Measurements from ENCODE around the gene GNG3.
"Not testable (repeated sequence)": the region's sequence is repeated elsewhere in the genome, so short reads cannot be mapped to it uniquely, and the experiment has no call there.

Gene GNG3

DNA sequence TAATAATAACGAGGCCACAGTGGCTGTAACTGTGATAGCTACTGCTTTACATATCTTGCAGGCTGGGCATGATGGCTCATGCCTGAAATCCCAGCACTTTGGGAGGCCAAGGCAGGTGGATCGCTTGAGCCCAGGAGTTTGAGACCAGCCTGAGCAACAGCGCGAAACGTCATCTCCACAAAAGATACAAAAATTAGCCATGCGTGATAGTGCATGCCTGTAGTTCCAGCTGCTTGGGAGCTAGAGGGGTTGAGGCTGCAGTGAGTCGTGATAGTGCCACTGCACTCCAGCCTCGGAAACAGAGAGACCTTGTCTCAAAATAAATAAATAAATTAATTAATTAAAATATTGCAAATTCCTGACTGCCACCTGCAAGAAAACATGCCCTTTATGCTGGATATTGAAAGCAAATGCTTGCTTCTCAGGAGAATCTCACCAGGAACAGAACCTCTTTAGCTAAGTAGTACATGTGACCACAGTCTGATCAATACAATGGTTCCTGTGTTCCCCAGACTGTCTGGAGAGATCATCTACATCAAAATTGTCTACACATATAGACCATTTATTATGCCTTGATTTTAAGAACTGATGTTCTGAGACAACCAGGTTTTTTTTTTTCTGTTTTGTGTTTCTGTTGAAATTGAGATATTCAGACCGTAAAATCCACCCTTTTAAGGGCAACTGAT lies 40.1 kb downstream of the GNG3 start:
- Histone ChIP-seq H3K23ac (ENCODE audit: low read length in 2 of 2) (no peak overlapping the region), H3K36me3 (ENCODE audit: control insufficient read depth in 1 of 2, insufficient read depth in 2 of 2, low read depth in 1 of 2, low read length in 2 of 2) (peaks cover 9 to 28% of the 10 kb centered on the region in 2 experiments), H3K27me3 (ENCODE audit: control insufficient read depth in 1 of 2, insufficient read depth in 1 of 2, low read length in 2 of 2) (no peaks in the 10 kb centered on the region), H3K27ac (ENCODE audit: low read length, poor library complexity, severe bottlenecking) (no peak overlapping the region), H3K9ac (ENCODE audit: low read length) (no peak overlapping the region), H3K4ac (ENCODE audit: low read depth in 1 of 2, low read length in 2 of 2) (no peak overlapping the region), H3K9me3 (ENCODE audit: control insufficient read depth, low read length) (no peaks in the 10 kb centered on the region), H2BK120ac (ENCODE audit: low read depth, low read length) (no peak overlapping the region), H4K8ac (ENCODE audit: low read length) (no peak overlapping the region), H3K4me1 (ENCODE audit: control insufficient read depth, insufficient read depth, low read depth, low read length) (peaks cover 6% of the 10 kb centered on the region), H2BK5ac (ENCODE audit: low read depth, low read length, poor library complexity, severe bottlenecking) (no peak overlapping the region), H2BK12ac (ENCODE audit: low read length in 2 of 2) (no peak overlapping the region), H3K79me1 (replicated peaks; ENCODE audit: low read length, poor library complexity, severe bottlenecking) (peaks cover 13% of the 10 kb centered on the region), H2BK15ac (ENCODE audit: low read depth, poor library complexity, severe bottlenecking) (no peak overlapping the region), H3K4me3 (ENCODE audit: insufficient read depth in 1 of 2, low read depth in 1 of 2, low read length in 2 of 2) (no peak overlapping the region), H3K18ac (ENCODE audit: low read depth in 1 of 2, low read length in 2 of 2) (no peak overlapping the region), H2AFZ (ENCODE audit: low read depth, low read length) (no peak overlapping the region), H3K4me2 (ENCODE audit: low read length, poor library complexity, severe bottlenecking) (no peak overlapping the region), H3K14ac (ENCODE audit: low read length in 2 of 2) (no peak overlapping the region), H2AK5ac (ENCODE audit: low read length, severe bottlenecking) (no peak overlapping the region), H4K91ac (ENCODE audit: low read length) (no peak overlapping the region)
- WGBS: 99% methylated on average over 6 of the region's 9 CpGs
- DNase-seq: no peak

DNA sequence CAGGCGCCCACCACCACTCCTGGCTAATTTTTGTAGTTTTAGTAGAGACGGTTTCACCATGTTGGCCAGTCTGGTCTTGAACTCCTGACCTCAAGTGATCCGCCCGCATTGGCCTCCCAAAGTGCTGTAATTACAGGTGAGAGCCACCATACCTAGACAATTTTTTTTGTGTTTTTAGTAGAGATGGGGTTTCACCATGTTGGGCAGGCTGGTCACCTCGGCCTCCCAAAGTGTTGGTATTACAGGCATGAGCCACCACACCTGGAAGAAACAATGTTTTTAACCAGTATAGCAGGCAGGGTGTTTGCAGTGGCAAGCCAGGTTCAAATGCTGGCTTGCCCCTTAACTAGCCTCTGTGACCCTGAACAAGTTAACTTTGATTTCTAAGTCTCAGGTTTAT lies 42.5 kb downstream of the GNG3 start:
- H2BK15ac ChIP-seq (ENCODE audit: low read depth, poor library complexity, severe bottlenecking); H4K91ac ChIP-seq (ENCODE audit: low read length); H3K27ac ChIP-seq (ENCODE audit: low read length, poor library complexity, severe bottlenecking); H3K4ac ChIP-seq (ENCODE audit: low read depth in 1 of 2, low read length in 2 of 2); H3K18ac ChIP-seq (ENCODE audit: low read depth in 1 of 2, low read length in 2 of 2); H4K8ac ChIP-seq (ENCODE audit: low read length); H3K27me3 ChIP-seq (ENCODE audit: control insufficient read depth in 1 of 2, insufficient read depth in 1 of 2, low read length in 2 of 2); H3K9ac ChIP-seq (ENCODE audit: low read length); H3K9me3 ChIP-seq (ENCODE audit: control insufficient read depth, low read length); H2BK120ac ChIP-seq (ENCODE audit: low read depth, low read length); H2AFZ ChIP-seq (ENCODE audit: low read depth, low read length); H2AK5ac ChIP-seq (ENCODE audit: low read length, severe bottlenecking); H2BK12ac ChIP-seq (ENCODE audit: low read length in 2 of 2); H3K14ac ChIP-seq (ENCODE audit: low read length in 2 of 2); H3K23ac ChIP-seq (ENCODE audit: low read length in 2 of 2); DNase-seq; H3K4me2 ChIP-seq (ENCODE audit: low read length, poor library complexity, severe bottlenecking); H2BK5ac ChIP-seq (ENCODE audit: low read depth, low read length, poor library complexity, severe bottlenecking); H3K4me3 ChIP-seq (ENCODE audit: insufficient read depth in 1 of 2, low read depth in 1 of 2, low read length in 2 of 2): not testable (repeated sequence)
- Histone ChIP-seq H3K79me1 (replicated peaks; ENCODE audit: low read length, poor library complexity, severe bottlenecking) (peaks cover 23% of the 10 kb centered on the region), H3K36me3 (ENCODE audit: control insufficient read depth in 1 of 2, insufficient read depth in 2 of 2, low read depth in 1 of 2, low read length in 2 of 2) (peaks cover 16 to 33% of the 10 kb centered on the region in 2 experiments), H3K4me1 (ENCODE audit: control insufficient read depth, insufficient read depth, low read depth, low read length) (peaks cover 16% of the 10 kb centered on the region)
- WGBS: 96% methylated on average over 5 of the region's 5 CpGs

DNA sequence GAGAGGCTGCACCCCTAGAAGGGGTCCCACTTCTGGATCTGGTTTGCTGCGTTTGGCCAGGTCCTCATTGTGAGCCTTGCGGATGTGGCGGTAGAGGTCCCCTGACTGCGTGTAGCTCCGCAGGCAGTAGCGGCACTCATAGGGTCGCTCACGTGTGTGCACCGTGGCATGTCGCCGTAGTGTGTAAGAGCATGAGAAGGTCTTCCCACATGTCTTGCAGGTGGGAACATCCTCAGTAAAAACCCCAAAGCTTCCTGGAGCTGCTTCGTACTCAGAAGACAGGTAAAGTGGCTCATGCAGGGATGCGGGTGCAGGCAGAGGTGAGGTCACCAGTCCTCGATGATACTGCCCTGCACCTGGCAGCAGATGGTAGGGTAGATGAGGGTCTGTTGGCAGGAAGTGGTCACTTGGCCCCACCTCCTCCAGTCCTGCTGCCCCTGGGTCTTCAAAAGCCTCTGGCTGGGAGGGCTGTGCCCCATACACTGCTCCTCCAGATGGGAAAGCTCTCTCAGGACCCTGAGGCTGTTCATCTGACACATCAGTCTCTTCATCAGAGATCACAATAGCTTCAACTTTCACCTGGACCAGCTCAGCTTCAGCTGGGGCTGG lies 44.8 kb downstream of the GNG3 start:
- no peak overlapping the region for H2BK120ac ChIP-seq (ENCODE audit: low read depth, low read length)
- no peak overlapping the region for H3K27ac ChIP-seq (ENCODE audit: low read length, poor library complexity, severe bottlenecking)
- H3K4me1 ChIP-seq (ENCODE audit: control insufficient read depth, insufficient read depth, low read depth, low read length): peaks cover 14% of the 10 kb centered on the region
- H4K91ac ChIP-seq (ENCODE audit: low read length): peak overlapping the region; percentile 16
- H3K36me3 ChIP-seq (ENCODE audit: control insufficient read depth in 1 of 2, insufficient read depth in 2 of 2, low read depth in 1 of 2, low read length in 2 of 2): peaks cover 16 to 33% of the 10 kb centered on the region in 2 experiments
- H2BK5ac ChIP-seq (ENCODE audit: low read depth, low read length, poor library complexity, severe bottlenecking): no peak overlapping the region
- no peak overlapping the region for H3K4me3 ChIP-seq (ENCODE audit: insufficient read depth in 1 of 2, low read depth in 1 of 2, low read length in 2 of 2)
- no peaks in the 10 kb centered on the region for H3K9me3 ChIP-seq (ENCODE audit: control insufficient read depth, low read length)
- H2AK5ac ChIP-seq (ENCODE audit: low read length, severe bottlenecking): no peak overlapping the region
- no peak overlapping the region for H3K14ac ChIP-seq (ENCODE audit: low read length in 2 of 2)
- no peak overlapping the region for H2BK15ac ChIP-seq (ENCODE audit: low read depth, poor library complexity, severe bottlenecking)
- H3K4ac ChIP-seq (ENCODE audit: low read depth in 1 of 2, low read length in 2 of 2): no peak overlapping the region
- no peak overlapping the region for H2AFZ ChIP-seq (ENCODE audit: low read depth, low read length)
- no peak overlapping the region for H3K23ac ChIP-seq (ENCODE audit: low read length in 2 of 2)
- H3K9ac ChIP-seq (ENCODE audit: low read length): no peak overlapping the region
- peaks cover 23% of the 10 kb centered on the region for H3K79me1 ChIP-seq (replicated peaks; ENCODE audit: low read length, poor library complexity, severe bottlenecking)
- H2BK12ac ChIP-seq (ENCODE audit: low read length in 2 of 2): no peak overlapping the region
- DNase-seq: no peak
- WGBS: 96% methylated on average over 14 of the region's 14 CpGs
- no peak overlapping the region for H3K18ac ChIP-seq (ENCODE audit: low read depth in 1 of 2, low read length in 2 of 2)
- H3K27me3 ChIP-seq (ENCODE audit: control insufficient read depth in 1 of 2, insufficient read depth in 1 of 2, low read length in 2 of 2): no peaks in the 10 kb centered on the region
- H4K8ac ChIP-seq (ENCODE audit: low read length): no peak overlapping the region
- no peak overlapping the region for H3K4me2 ChIP-seq (ENCODE audit: low read length, poor library complexity, severe bottlenecking)

DNA sequence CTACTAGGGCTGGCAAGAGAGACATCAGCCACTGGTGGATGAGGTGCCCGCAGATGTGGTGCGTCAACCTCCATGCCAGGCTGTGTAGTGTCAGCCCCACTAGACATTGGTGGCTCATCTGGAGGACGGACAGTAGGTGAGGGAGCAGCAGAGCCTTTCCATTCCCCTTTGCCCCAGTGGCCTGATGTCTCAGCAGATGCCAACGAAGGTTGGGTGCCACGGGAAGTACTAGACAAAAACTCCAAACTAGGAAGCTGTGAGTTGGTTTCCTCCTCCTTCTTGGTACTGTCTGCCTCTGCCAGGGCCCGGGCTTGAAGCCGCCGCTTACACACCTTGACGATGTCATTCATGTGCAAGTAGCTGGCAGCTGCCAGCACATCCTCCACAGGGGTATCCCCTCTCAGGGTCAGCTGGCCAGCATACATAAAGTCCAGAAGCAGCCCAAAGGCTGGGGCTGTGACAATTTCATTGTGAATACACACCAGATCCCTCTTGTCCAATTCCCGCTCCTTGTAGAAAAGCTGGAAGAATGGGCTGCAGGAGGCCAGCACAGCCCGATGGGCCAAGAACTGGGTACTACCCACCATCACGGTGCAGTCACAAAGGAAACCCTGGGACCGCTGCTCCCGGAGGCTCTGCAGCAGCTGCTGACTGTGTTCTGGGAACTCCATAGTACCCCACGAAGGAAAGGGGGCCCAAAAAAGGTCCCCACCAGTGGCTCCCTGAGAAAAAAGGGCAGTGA lies 45.7 kb downstream of the GNG3 start:
- Histone ChIP-seq H3K4me3 (ENCODE audit: insufficient read depth in 1 of 2, low read depth in 1 of 2, low read length in 2 of 2) (peak overlapping the region in 1 of 2 experiments; percentile 87), H3K27ac (ENCODE audit: low read length, poor library complexity, severe bottlenecking) (no peak overlapping the region), H3K14ac (ENCODE audit: low read length in 2 of 2) (no peak overlapping the region), H2AFZ (ENCODE audit: low read depth, low read length) (no peak overlapping the region), H3K4me1 (ENCODE audit: control insufficient read depth, insufficient read depth, low read depth, low read length) (peaks cover 11% of the 10 kb centered on the region), H3K4ac (ENCODE audit: low read depth in 1 of 2, low read length in 2 of 2) (peak overlapping the region; percentile 32 to 46), H4K91ac (ENCODE audit: low read length) (peak overlapping the region; percentile 25), H3K79me1 (replicated peaks; ENCODE audit: low read length, poor library complexity, severe bottlenecking) (peaks cover 23% of the 10 kb centered on the region), H2BK15ac (ENCODE audit: low read depth, poor library complexity, severe bottlenecking) (peak overlapping the region; percentile 77), H3K23ac (ENCODE audit: low read length in 2 of 2) (no peak overlapping the region), H4K8ac (ENCODE audit: low read length) (peak overlapping the region; percentile 86), H3K9me3 (ENCODE audit: control insufficient read depth, low read length) (no peaks in the 10 kb centered on the region), H3K9ac (ENCODE audit: low read length) (peak overlapping the region; percentile 89), H3K18ac (ENCODE audit: low read depth in 1 of 2, low read length in 2 of 2) (peak overlapping the region; percentile 19 to 60), H2BK5ac (ENCODE audit: low read depth, low read length, poor library complexity, severe bottlenecking) (no peak overlapping the region), H3K36me3 (ENCODE audit: control insufficient read depth in 1 of 2, insufficient read depth in 2 of 2, low read depth in 1 of 2, low read length in 2 of 2) (peaks cover 16 to 33% of the 10 kb centered on the region in 2 experiments), H2AK5ac (ENCODE audit: low read length, severe bottlenecking) (peak overlapping the region; percentile 63), H2BK120ac (ENCODE audit: low read depth, low read length) (no peak overlapping the region), H2BK12ac (ENCODE audit: low read length in 2 of 2) (peak overlapping the region; percentile 6 to 46), H3K27me3 (ENCODE audit: control insufficient read depth in 1 of 2, insufficient read depth in 1 of 2, low read length in 2 of 2) (no peaks in the 10 kb centered on the region), H3K4me2 (ENCODE audit: low read length, poor library complexity, severe bottlenecking) (peak overlapping the region; percentile 57)
- DNase-seq: no peak
- WGBS: 95% methylated on average over 15 of the region's 15 CpGs
